Airway epithelial cell (primary cell): Measurements from ENCODE around the gene VPS35. TPM values are rescaled to one million over a fixed set of nuclear protein-coding genes. Genes with fewer than 3 reads are reported as not detected.

Experiments used
- total RNA-seq: library from RNA; depleted of rRNA; stranded (reverse); fragments of >200 nt; gene quantifications from 2 replicates; pipeline ENCODE4 v1.2.3, GENCODE V29; 2015

VPS35 gene
- 81.3 and 98.1 TPM in 2 replicates for total RNA-seq

GRCh38 chr16:46688654-46689364, at the start of gene VPS35:
Gene VPS35 (minus strand): TSS chr16:46689178. CDS start chr16:46689133, 45 bp downstream.

DNA sequence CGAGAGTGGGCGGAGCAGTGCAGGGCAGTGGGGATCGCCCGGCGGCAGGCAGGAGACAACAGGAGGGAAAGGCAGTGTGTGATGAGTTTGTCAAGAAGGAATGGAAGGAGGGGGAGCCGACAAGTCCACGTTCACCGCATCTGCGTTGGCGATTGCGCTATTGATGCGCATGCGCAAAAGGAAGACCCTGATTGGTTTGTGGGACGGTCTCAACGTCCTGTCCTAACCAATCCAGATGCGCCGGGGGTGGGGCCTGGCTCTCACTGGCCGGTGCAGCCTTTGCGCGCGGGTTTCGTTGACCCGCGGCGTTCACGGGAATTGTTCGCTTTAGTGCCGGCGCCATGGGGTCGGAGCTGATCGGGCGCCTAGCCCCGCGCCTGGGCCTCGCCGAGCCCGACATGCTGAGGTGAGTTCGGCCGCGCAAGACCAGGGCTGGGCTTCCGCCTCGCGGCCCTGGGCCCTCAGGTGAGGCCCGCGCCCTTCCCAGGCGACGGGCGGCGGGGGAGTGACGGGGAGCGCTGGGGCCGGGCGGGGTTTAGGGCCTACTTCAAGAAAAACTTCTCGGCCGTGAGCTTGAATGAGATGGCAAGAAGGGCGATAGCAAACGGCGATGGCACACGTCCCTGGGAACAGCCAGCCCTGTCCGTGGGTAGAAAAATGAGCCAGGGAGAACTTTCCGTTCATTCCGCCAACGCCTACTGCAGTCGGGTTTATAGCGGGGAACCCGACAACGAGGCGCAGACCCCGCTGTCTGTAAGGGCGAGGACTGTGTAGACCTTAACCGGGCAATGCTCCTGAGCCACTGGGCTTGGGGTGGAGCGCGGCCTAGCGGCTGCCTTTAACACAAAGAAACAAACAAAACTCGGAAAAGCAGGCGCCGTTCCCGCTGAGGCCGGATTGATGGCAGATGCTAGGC, 645 bp upstream of the VPS35 start, which contains the start of gene ORC6:
TSS of gene ORC6 (plus strand) at position 295 of the 916 bp plus-strand sequence. CDS start at position 342, 47 bp downstream.

GRCh38 chr16:46621006-46621933, 67.7 kb downstream of the VPS35 start, which contains the start of gene SHCBP1:
Gene SHCBP1 (minus strand): TSS chr16:46621379. CDS start chr16:46621359, 20 bp downstream.

Other genes with a start within 250 kb of the VPS35 start
- gene SHCBP1, start 67.8 kb downstream of the VPS35 start, total RNA-seq: 13.3 and 14.8 TPM in 2 replicates
- gene ORC6, start 481 bp upstream of the VPS35 start, total RNA-seq: 16.1 and 20.7 TPM in 2 replicates
- 0.28 TPM in 1 of 2 replicates, not detected in the other for gene MYLK3, start 59.2 kb upstream of the VPS35 start, total RNA-seq
- 11.1 and 13.1 TPM in 2 replicates for gene C16orf87, start 142.0 kb upstream of the VPS35 start, total RNA-seq
- 49.9 and 72.6 TPM in 2 replicates for gene GPT2, start 195.2 kb upstream of the VPS35 start, total RNA-seq